DMS53 treated with DMSO at 0.1 percent for 48 hours (cell line): Measurements from ENCODE around the gene NFIB.

Experiments
- DNase-seq: peaks from one replicate; lab custom pipeline; 2025; ENCODE audit not compliant: unreplicated experiment; lab: John Stamatoyannopoulos, UW

NFIB gene

DNA sequence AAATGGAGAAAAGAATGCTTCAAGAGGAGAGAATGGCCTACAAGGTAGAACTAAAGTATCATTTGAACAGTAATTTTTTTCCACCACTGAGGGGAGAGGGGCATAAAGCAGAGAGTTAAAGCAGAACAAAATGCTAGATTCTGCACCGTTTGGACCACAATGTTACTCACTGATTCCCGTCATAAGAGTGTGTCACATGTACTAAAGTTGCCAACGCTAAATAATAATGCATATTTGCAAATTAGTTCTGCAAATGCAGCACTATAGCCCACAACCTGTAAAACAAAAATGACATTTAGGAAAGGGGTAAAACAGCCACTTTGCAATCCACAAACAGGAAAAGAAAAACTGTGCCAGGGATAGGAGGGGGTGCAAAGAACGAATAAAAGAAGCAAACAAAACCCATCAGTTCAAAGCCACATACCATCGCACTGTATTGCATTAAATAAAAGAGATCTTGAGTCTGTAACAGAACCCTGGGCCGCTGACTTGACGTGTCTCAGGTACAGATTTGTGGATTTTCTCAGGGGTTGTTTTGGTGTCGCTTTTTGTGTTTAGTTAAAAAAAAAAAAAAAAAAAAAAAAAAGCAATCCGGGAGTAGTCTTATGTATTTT is 7.7 kb upstream of the NFIB start:
- DNase-seq = no peak

GRCh38 chr9:14320271-14321181 is 6.6 kb upstream of the NFIB start:
- no peak for DNase-seq

- DNase-seq = no peak
Measured at GRCh38 chr9:14318934-14319580, 5.1 kb upstream of the NFIB start.

- no peak for DNase-seq
Measured at GRCh38 chr9:14318361-14318760, 4.4 kb upstream of the NFIB start.

DNA sequence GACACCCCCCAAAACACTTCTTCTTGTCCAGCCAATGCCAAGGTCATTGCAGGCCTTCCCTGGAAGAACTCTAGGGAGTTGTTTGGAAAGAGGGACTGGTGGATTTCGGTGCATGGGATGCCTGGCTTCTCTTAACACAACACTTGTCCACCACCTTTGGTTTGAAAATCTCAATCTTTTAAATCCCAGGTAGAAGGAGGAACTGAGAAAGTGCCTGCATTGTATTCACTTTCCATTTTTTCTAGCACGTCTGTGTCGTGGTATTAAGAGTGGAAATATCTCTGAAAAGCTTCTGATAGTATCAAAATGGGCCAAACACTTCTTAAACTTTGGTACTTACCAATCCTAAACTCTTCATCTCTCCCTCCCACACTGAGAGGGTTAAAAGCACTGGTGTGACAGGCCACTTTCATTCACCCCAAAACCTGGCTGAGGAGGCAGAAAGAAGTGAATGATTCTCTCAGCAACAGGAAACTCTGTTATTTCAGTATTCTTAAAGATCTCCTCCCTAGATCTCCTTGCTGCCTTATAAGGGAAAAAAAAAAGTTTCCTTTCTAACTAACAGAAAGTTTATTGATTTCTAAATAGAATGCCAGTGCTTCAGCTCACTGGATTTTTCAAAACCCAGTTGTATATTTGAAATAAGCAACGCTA is 3.9 kb upstream of the NFIB start:
- no peak for DNase-seq

DNA sequence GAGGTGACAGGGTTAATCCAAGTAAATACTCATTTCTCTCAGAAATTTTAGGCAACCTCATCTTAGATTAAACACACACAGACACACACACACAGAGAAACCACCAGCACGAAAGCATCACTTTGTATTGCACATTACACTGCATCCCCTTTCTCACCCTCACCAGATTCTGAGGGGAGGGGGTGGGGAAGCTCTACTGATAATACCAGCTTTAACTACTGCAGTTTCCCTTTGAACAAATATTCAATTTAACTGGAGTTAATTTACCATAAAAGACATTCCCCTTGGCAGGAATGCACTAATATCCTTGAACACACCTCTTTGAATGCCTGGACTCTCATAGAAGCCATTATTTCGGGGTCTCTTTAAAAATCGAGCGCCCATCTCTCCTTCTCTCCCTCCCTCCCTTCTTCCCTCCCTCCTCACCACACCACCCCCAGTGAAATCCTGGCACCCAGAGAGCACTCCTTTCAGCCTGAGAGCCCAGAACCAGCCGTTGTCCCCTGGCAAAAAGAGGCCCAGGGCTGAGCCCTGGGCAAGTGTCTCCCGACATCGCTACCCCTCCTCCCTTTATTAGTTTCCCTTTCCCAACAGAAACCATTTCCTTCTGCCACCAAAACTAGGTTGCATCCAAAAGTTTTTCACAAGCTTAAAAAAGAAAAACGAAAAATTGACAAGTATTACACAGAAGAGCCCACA is 2.8 kb upstream of the NFIB start:
- no peak for DNase-seq

DNA sequence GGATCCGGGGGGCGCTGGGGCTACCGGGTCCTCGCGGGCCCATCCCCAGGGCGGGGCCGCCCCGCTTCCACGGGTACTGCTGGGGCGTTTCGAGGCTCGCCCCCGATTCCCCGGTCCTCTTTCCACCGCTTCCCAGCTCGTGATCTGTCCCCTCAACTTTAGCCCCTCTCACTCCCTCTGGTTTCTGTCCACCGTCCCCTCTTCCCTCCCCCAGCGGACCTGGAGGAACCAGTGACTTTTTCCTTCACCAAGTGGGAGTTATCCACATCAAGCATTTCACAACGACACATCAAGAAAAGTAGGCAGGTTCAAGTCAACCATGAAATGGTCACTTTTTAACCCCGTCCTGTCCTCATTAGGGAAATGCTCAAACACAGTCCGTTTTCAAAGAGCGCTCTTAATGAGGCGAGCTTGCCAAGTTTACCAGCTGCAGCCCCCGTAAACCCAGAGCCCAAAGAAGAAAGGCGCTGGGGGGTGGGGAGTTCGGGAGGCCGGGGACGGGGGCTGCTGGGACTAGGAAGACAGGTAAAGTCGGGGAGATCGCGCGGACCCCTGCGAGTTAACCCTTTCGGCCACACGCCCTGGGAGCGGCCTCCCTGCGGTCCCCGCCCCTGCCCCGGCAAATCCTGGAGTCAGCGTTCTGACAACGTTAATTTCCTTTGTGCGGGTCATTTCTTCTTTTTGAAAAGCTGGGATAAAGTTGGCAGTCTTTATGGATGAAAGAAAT is 2.1 kb upstream of the NFIB start:
- no peak for DNase-seq

DNA sequence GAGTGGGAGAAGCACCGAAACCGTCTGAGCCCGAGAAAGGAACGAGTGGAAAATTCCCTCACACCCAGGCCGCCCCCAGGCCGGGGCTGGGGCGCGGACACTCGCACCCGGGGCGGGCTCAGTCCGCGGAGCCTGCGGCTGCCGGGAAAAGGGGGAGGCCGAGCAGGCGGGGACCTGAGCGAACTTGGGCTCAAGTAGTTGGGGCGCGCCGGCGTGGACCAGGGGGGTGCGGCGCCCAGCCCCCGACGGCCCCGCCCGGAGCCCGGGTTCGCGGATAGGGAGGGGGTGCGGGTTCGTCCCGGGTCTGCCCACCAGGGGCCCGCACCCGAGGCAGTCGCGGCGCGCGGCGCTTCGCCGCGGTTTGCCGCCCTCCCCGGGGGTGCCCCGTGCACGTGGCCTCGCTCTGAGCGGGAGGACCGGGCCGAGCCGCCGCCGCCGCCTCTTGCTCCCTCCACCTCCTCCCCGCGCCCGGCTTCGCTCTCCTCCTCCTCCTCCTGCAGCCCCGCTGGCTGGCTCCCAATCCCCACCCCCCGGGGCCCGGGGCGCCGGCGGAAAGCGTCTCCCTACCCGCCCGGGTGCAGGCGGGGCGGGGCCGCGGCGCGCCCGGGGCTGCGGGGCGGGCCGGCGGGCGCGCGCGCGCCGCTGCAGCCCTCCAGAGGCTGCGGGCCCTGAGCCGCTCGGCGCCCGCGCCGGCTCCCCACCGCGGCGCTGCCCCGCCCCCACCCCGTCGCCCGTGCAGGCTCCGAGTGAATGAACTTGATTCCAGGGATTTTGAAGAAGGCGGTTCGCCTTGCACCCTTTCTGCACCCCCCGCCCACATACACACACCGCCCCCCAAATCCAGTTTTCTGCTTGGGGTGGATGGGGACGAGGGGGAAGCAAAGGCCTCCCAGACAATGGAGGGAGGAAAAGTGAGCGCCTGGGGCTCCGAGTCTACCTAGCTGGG is 1.3 kb upstream of the NFIB start:
- DNase-seq = peak; percentile 39

GRCh38 chr9:14314424-14314928 is 535 bp upstream of the NFIB start:
- no peak for DNase-seq

- no peak for DNase-seq
Measured at GRCh38 chr9:14313378-14313940, 482 bp downstream of the NFIB start.

DNA sequence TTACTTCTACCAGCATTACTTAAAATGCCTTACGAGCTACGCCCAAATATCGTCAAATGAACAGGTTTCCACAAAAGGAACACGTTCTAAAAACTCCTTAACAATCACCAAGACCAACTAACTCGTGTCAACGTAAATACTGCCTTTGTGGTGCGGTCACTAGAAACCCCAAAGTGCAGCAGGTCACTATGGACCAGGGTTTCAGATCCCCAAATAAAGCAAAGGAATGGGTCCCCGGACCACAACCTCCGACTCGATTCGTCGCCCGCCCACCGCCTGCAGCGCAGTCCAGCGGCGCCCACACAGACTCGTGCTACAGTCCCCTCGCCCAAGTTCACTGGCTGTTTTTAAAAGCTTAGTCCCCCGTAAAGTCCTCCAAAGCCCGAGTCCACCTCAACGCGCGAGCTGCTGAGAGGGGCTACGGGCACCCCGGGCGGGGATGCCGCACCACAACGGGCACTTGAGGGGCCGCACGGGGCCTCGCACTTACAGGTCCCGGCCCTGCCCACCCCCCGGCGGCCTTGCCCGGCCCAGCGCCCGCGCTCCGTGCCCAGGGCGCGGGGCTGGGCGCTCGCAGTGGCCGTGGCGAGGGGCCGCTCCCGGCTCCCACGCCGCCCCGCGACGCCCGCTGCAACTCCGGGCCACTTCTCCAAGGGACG is 1.1 kb downstream of the NFIB start:
- DNase-seq = no peak

GRCh38 chr9:14311956-14312685 is 1.8 kb downstream of the NFIB start:
- no peak for DNase-seq

GRCh38 chr9:14311171-14311949 is 2.6 kb downstream of the NFIB start:
- DNase-seq = no peak

GRCh38 chr9:14310311-14310710 is 3.6 kb downstream of the NFIB start:
- DNase-seq = no peak

DNA sequence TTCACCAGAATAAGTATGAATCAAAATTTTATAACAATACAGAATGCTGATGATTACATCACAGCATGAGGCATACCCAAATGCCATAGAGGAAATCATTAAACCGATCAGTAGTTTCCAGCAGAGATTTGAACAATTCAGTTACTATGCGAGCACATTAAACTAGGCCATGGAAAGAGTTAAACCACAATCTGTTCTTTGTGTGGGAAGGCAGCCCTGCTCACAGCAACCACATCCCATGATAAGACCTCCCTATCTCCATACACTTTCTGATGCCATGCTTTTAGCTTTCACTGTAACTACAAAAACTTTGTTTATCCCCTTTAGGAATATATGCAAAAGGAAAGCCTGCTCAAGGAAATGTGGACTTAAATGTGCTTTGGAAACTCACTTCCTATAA is 4.5 kb downstream of the NFIB start:
- DNase-seq = no peak

GRCh38 chr9:14308853-14309145 is 5.1 kb downstream of the NFIB start:
- no peak for DNase-seq
